ENCODE results near the gene ZBTB39.
A peak's percentile ranks its signal among the peaks of the same experiment; 100 is the strongest.

ZBTB39 gene

GRCh38 chr12:57010627-57011247 is 4.4 kb upstream of the ZBTB39 start:
- no peak overlapping the region for H3K27ac ChIP-seq
- ChIA-PET POLR2A (ENCODE audit: low non-redundant PET) (no interaction called here), CTCF (interaction anchor here (1.3 kb wide), 1 partner anchor 9 kb away, joined by 5 read pairs; no protein-coding TSS in a partner anchor)
- no peak for DNase-seq (ENCODE audit: low spot score)
- TF ChIP-seq, protein P1, sequence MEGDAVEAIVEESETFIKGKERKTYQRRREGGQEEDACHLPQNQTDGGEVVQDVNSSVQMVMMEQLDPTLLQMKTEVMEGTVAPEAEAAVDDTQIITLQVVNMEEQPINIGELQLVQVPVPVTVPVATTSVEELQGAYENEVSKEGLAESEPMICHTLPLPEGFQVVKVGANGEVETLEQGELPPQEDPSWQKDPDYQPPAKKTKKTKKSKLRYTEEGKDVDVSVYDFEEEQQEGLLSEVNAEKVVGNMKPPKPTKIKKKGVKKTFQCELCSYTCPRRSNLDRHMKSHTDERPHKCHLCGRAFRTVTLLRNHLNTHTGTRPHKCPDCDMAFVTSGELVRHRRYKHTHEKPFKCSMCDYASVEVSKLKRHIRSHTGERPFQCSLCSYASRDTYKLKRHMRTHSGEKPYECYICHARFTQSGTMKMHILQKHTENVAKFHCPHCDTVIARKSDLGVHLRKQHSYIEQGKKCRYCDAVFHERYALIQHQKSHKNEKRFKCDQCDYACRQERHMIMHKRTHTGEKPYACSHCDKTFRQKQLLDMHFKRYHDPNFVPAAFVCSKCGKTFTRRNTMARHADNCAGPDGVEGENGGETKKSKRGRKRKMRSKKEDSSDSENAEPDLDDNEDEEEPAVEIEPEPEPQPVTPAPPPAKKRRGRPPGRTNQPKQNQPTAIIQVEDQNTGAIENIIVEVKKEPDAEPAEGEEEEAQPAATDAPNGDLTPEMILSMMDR (conservative IDR thresholded peaks at IDR 0.05; ENCODE audit: low read depth), result no peak

GRCh38 chr12:57009949-57010626 is 3.7 kb upstream of the ZBTB39 start:
- DNase-seq (ENCODE audit: low spot score), result no peak
- CTCF ChIA-PET, result interaction anchor here (1.3 to 1.5 kb wide), 2 partner anchors 9 to 23 kb away, joined by 4 to 5 read pairs; no protein-coding TSS in a partner anchor
- no peak overlapping the region for H3K27ac ChIP-seq
- POLR2A ChIA-PET (ENCODE audit: low non-redundant PET), result no interaction called here
- TF ChIP-seq, protein P1 (conservative IDR thresholded peaks at IDR 0.05; ENCODE audit: low read depth), result no peak

DNA sequence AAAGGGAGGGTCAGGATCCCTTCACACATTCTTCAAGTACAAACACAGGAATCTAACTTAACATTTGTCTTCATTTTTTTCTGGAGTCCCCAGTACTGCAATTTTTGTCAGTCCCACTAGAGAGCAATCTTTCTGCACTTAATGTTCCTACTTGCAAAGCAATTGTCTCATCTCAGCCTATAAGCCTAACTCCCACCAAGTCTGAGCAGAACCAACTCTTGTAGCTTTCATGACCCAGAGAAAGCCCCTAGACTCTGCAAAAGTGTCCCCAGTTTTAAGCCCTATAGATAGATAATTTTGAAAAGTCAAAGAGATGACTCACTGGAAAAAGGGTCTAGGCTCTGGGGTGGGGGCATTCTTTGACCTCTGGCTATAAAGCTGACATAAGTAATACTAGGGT is 1.8 kb upstream of the ZBTB39 start:
- TF ChIP-seq, protein P1 (conservative IDR thresholded peaks at IDR 0.05; ENCODE audit: low read depth), result peak; percentile 79
- peak; percentile 57 for DNase-seq (ENCODE audit: low spot score)
- ChIA-PET CTCF (interaction anchor here (0.5 to 1.5 kb wide), 8 partner anchors 9 to 171 kb away, joined by 3 to 6 read pairs (median 4); partner anchors contain the start of gene STAT6), POLR2A (ENCODE audit: low non-redundant PET) (no interaction called here)
- H3K27ac ChIP-seq, result no peak overlapping the region

DNA sequence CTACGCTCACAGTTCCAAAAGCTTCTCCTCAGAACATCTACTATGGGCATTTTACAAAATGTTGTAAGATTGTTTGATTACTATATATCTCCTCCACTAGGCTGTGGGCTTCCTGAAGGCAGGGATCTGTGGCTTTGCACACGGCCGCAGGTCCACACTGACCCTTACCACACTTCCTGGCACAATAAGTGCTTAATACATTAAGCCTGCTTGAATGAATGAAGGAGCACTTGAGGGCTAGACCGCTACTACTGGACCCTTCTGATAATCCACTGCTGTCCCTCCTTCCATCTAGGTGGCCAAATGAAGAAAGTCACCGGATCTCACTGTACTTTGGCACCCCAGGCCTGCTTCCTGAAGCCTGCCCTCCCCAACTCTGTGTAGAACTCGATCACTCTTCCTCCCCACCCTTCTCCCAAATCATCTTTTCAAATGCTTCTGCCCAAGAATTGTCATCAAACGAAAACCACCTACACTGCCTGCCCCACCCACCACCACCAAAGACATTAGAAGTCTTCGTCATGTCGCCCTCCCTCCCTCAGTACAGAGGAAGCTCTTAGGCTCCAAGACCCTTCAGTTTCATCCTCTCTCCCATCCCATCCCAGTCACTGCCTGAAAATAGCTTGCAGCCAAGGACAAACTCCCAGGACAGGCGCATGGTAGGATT is 596 bp upstream of the ZBTB39 start:
- TF ChIP-seq, protein P1 (conservative IDR thresholded peaks at IDR 0.05; ENCODE audit: low read depth), result peak; percentile 53
- peak overlapping the region; percentile 71 for H3K27ac ChIP-seq
- ChIA-PET POLR2A (ENCODE audit: low non-redundant PET) (no interaction called here), CTCF (interaction anchor here (0.6 to 1.1 kb wide), 6 partner anchors 9 to 105 kb away, joined by 3 to 4 read pairs (median 4); partner anchors contain the start of gene TAC3)
- DNase-seq (ENCODE audit: low spot score), result no peak

DNA sequence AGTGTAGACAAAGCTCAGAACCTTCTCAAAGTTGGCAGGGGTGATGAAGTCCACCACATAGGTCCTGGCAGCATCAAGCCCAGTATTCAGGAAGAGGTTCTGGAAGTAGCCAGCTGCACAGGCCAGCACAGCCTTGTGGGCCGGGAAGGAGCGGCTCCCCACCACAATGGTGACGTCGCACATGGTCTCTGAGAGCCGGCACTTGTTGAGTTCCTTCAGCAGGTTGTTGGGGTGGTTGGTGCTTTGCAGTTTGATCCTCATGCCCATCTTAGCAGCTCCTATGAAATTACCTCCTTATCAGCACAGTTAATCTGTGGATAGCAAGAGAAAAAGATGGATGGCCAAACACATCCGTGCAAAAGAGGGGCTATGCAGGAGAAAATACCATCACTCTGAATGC is 1.7 kb downstream of the ZBTB39 start:
- TF ChIP-seq, protein P1 (conservative IDR thresholded peaks at IDR 0.05; ENCODE audit: low read depth), result no peak
- POLR2A ChIA-PET (ENCODE audit: low non-redundant PET), result interaction anchor here (0.6 kb wide), 1 partner anchor 366 kb away, joined by 3 read pairs; no protein-coding TSS in a partner anchor

DNA sequence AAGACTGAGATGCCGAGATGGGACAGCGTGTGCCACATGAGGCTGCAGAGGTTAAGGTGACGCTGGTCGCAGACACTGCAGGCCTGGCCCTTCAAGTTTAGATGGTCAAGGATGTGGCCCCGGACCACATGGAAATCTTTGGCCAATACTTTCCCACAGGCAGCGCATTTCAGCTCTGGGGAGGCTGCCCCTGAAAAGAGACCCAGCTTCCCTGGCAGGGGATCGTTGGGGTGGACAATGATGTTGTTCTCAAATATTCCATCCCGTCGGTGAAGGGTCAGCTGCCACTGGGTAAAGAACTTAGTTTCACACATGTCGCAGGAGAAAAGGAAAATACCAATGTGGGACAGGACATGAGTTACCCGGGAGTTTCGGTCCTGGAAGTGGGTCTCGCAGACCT is 3.0 kb downstream of the ZBTB39 start:
- POLR2A ChIA-PET (ENCODE audit: low non-redundant PET), result no interaction called here
- CTCF ChIA-PET, result interaction anchor here (0.9 kb wide), 1 partner anchor 109 kb away, joined by 5 read pairs; no protein-coding TSS in a partner anchor
- DNase-seq (ENCODE audit: low spot score), result no peak
- TF ChIP-seq, protein P1 (conservative IDR thresholded peaks at IDR 0.05; ENCODE audit: low read depth), result no peak
- no peak overlapping the region for H3K27ac ChIP-seq

More for the DNA sequence above, 1.7 kb downstream of the ZBTB39 start:
- no peak overlapping the region for H3K27ac ChIP-seq
- no peak for DNase-seq (ENCODE audit: low spot score)
- CTCF ChIA-PET, result interaction anchor here (0.5 to 0.8 kb wide), 4 partner anchors 14 to 244 kb away, joined by 3 to 4 read pairs (median 4); no protein-coding TSS in a partner anchor

Measured in RWPE1 (cell line).